Uterus (tissue), 2 donors: Measurements from ENCODE around the gene CMTM6.

Experiments
- POLR2A ChIP-seq, 2 donors: fragments of 450-650 bp; IDR thresholded peaks; one replicate each; pipeline ENCODE4 v1.6.1; 2016; ENCODE audit warnings: antibody characterized with exemption in 2 of 2, mild to moderate bottlenecking in 1 of 2, moderate library complexity in 1 of 2
- TF ChIP-seq, protein P1 (sequence below), 4 experiments: fragments of 200-600 bp in 2 of 4; fragments of 450-650 bp in 2 of 4; sonication (generic) in 2 of 4; IDR thresholded peaks; one replicate each; pipeline ENCODE4 v1.5.1; 2016 to 2019; ENCODE audit warnings: antibody characterized with exemption in 4 of 4, mild to moderate bottlenecking in 2 of 4, moderate library complexity in 1 of 4

DNA sequence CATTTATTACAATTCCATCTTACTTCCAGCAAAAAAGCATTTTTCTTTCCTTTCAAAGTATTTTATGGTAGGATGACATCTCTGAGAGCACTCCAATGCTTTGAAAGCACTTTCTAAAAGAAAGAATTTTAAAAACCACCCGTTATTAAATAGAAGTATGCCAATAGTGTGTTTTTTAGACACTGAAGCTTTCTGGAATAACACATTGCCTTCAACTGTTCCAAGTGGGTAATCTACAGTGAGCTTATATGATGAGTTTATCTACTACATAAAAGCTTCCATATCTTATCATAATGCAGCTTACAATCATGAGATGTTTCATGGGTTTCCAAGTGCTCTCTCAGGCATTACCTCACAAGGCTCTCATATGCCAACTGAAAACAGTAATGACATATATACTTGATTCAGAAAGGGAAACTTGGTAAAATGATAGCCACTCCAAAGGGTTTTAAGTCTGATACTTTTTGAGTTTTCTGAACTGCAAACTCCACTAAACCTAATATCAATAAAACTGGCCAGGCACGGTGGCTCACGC lies 14.1 kb downstream of the CMTM6 start:
- TF ChIP-seq, protein P1, sequence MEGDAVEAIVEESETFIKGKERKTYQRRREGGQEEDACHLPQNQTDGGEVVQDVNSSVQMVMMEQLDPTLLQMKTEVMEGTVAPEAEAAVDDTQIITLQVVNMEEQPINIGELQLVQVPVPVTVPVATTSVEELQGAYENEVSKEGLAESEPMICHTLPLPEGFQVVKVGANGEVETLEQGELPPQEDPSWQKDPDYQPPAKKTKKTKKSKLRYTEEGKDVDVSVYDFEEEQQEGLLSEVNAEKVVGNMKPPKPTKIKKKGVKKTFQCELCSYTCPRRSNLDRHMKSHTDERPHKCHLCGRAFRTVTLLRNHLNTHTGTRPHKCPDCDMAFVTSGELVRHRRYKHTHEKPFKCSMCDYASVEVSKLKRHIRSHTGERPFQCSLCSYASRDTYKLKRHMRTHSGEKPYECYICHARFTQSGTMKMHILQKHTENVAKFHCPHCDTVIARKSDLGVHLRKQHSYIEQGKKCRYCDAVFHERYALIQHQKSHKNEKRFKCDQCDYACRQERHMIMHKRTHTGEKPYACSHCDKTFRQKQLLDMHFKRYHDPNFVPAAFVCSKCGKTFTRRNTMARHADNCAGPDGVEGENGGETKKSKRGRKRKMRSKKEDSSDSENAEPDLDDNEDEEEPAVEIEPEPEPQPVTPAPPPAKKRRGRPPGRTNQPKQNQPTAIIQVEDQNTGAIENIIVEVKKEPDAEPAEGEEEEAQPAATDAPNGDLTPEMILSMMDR (IDR thresholded peaks at IDR 0.05), result no peak
- no peak for TF ChIP-seq POLR2A (IDR thresholded peaks at IDR 0.05)
